NCI-H460 (cell line): Measurements from ENCODE around the gene TXNDC2. TPM values are rescaled to one million over a fixed set of nuclear protein-coding genes. Genes with fewer than 3 reads are reported as not detected.
A peak's percentile ranks its signal among the peaks of the same experiment; 100 is the strongest.
"Not testable (repeated sequence)": the region's sequence is repeated elsewhere in the genome, so short reads cannot be mapped to it uniquely, and the experiment has no call there.

ENCODE experiments used
- DNase-seq: peaks from one replicate; pipeline ENCODE4 v3.0.0-alpha.2; 2016; ENCODE audit warnings: low read depth; ENCODE audit errors: extremely low read depth
- total RNA-seq: library from RNA; depleted of rRNA; stranded (reverse); fragments of >200 nt; shearing (Covaris generic); gene quantifications from 2 replicates; pipeline ENCODE4 v1.2.3, GENCODE V29; 2014

The TXNDC2 gene
- total RNA-seq, 1 experiment from 2014 or later, result 0.10 TPM

- DNase-seq, result no peak
Observed at GRCh38 chr18:9910661-9911060, 24.9 kb downstream of the TXNDC2 start.

- DNase-seq, result no peak
Observed at GRCh38 chr18:9911226-9911625, 25.5 kb downstream of the TXNDC2 start.

- DNase-seq, result not testable (repeated sequence)
Observed at GRCh38 chr18:9912285-9912684, 26.5 kb downstream of the TXNDC2 start.

GRCh38 chr18:9913151-9913525, 27.4 kb downstream of the TXNDC2 start:
- no peak for DNase-seq

- peak; percentile 88 for DNase-seq
Observed at GRCh38 chr18:9913526-9914333, 28.0 kb downstream of the TXNDC2 start, which contains the start of gene VAPA. TSS of gene VAPA (plus strand) at chr18:9914016. CDS start at chr18:9914257, 241 bp downstream.

GRCh38 chr18:9914334-9914583, 28.5 kb downstream of the TXNDC2 start:
- no peak for DNase-seq

- DNase-seq, result peak; percentile 55
Observed at GRCh38 chr18:9914584-9915290, 29.0 kb downstream of the TXNDC2 start.

GRCh38 chr18:9915291-9916076, 29.7 kb downstream of the TXNDC2 start:
- no peak for DNase-seq

GRCh38 chr18:9916077-9916639, 30.4 kb downstream of the TXNDC2 start:
- DNase-seq, result no peak

GRCh38 chr18:9916808-9917207, 31.0 kb downstream of the TXNDC2 start:
- no peak for DNase-seq

GRCh38 chr18:9918016-9918680, 32.4 kb downstream of the TXNDC2 start:
- no peak for DNase-seq

GRCh38 chr18:9919564-9920232, 33.9 kb downstream of the TXNDC2 start:
- DNase-seq, result no peak

GRCh38 chr18:9922592-9923311, 37.0 kb downstream of the TXNDC2 start:
- no peak for DNase-seq

- no peak for DNase-seq
Observed at GRCh38 chr18:9924371-9924943, 38.7 kb downstream of the TXNDC2 start.

- DNase-seq, result no peak
Observed at GRCh38 chr18:9925369-9925768, 39.6 kb downstream of the TXNDC2 start.

GRCh38 chr18:9925795-9926194, 40.0 kb downstream of the TXNDC2 start:
- DNase-seq, result no peak

- DNase-seq, result no peak
Observed at GRCh38 chr18:9926223-9926894, 40.6 kb downstream of the TXNDC2 start.

GRCh38 chr18:9926977-9927376, 41.2 kb downstream of the TXNDC2 start:
- no peak for DNase-seq
